WTC11 (cell line): ENCODE results near the gene SYN1. TPM values are rescaled to one million over a fixed set of nuclear protein-coding genes. Genes with fewer than 3 reads are reported as not detected.

ENCODE experiments used
- ATAC-seq: fragments of 200-7000 bp; cut with Tn5 transposase; 2 replicates; pipeline ENCODE4 v1.10.0; 2021; ENCODE audit warnings: mild to moderate bottlenecking, moderate library complexity
- CTCF ChIA-PET: fragments of 300-600 bp; sonication (Branson Sonifier 250); formaldehyde crosslinking; loops from one replicate; lab custom pipeline; 2021; ENCODE audit warnings: antibody characterized with exemption; lab: Charles Lee
- POLR2A ChIA-PET: fragments of 350-600 bp; sonication (Branson Sonifier 250); formaldehyde crosslinking; loops from one replicate; lab custom pipeline; 2021; ENCODE audit warnings: antibody characterized with exemption; lab: Charles Lee
- DNase-seq: peaks from one replicate; pipeline ENCODE4 v3.0.0; 2021; ENCODE audit warnings: low spot score
- H3K27ac Mint-ChIP-seq: 2 replicates; pipeline ENCODE4 v1.8.0; 2021; ENCODE audit warnings: mixed read lengths
- H3K27me3 Mint-ChIP-seq: 2 replicates; pipeline ENCODE4 v1.8.0; 2021; ENCODE audit warnings: low read depth, mild to moderate bottlenecking, moderate library complexity, mixed read lengths
- H3K36me3 Mint-ChIP-seq: 2 replicates; pipeline ENCODE4 v1.8.0; 2021; ENCODE audit warnings: mixed read lengths
- H3K4me1 Mint-ChIP-seq: 2 replicates; pipeline ENCODE4 v1.8.0; 2022; ENCODE audit warnings: mixed read lengths
- H3K4me3 Mint-ChIP-seq: 2 replicates; pipeline ENCODE4 v1.8.0; 2021; ENCODE audit warnings: mild to moderate bottlenecking, moderate library complexity, mixed read lengths
- H3K9me3 Mint-ChIP-seq: 2 replicates; pipeline ENCODE4 v1.8.0; 2021; ENCODE audit warnings: mixed read lengths
- ATF2 ChIP-seq: sonication (generic); formaldehyde crosslinking; IDR thresholded peaks from 2 replicates; pipeline ENCODE4 v1.8.1; 2022; ENCODE audit warnings: low read depth, missing genetic modification reagents, borderline replicate concordance
- CBFB ChIP-seq: sonication (generic); formaldehyde crosslinking; IDR thresholded peaks from 2 replicates; pipeline ENCODE4 v1.8.1; 2022; ENCODE audit warnings: mild to moderate bottlenecking, low read depth, missing genetic modification reagents
- CDX4 ChIP-seq: fragments of 250-450 bp; sonication (Bioruptor Pico); IDR thresholded peaks from 2 replicates; pipeline ENCODE4 v1.9.0; 2021; ENCODE audit warnings: moderate library complexity, mild to moderate bottlenecking, inconsistent platforms, borderline replicate concordance
- E2F1 ChIP-seq: sonication (generic); formaldehyde crosslinking; IDR thresholded peaks from 2 replicates; pipeline ENCODE4 v1.8.0; 2022; ENCODE audit warnings: mild to moderate bottlenecking, missing genetic modification reagents
- FOXP1 ChIP-seq: sonication (generic); formaldehyde crosslinking; IDR thresholded peaks from 2 replicates; pipeline ENCODE4 v1.8.0; 2022; ENCODE audit warnings: missing genetic modification reagents, mild to moderate bottlenecking, moderate library complexity, borderline replicate concordance
- HMGXB4 ChIP-seq: sonication (generic); formaldehyde crosslinking; IDR thresholded peaks from 2 replicates; pipeline ENCODE4 v1.8.1; 2023; ENCODE audit warnings: mild to moderate bottlenecking, moderate library complexity, missing genetic modification reagents
- KAT7 ChIP-seq: sonication (generic); formaldehyde crosslinking; IDR thresholded peaks from 2 replicates; pipeline ENCODE4 v1.8.1; 2023; ENCODE audit warnings: missing genetic modification reagents, mild to moderate bottlenecking, borderline replicate concordance
- NR2C2 ChIP-seq: sonication (generic); formaldehyde crosslinking; IDR thresholded peaks from 2 replicates; pipeline ENCODE4 v1.8.0; 2022; ENCODE audit warnings: mild to moderate bottlenecking, missing genetic modification reagents
- OVOL2 ChIP-seq: fragments of 250-450 bp; sonication (Bioruptor Pico); IDR thresholded peaks from 2 replicates; pipeline ENCODE4 v1.9.0; 2021; ENCODE audit warnings: mild to moderate bottlenecking, borderline replicate concordance
- PRDM15 ChIP-seq: sonication (generic); formaldehyde crosslinking; IDR thresholded peaks from 2 replicates; pipeline ENCODE4 v1.8.0; 2022; ENCODE audit warnings: missing genetic modification reagents
- RELA ChIP-seq: sonication (generic); formaldehyde crosslinking; IDR thresholded peaks from 2 replicates; pipeline ENCODE4 v1.8.1; 2022; ENCODE audit warnings: missing genetic modification reagents, mild to moderate bottlenecking, borderline replicate concordance
- ZMAT4 ChIP-seq: fragments of 250-450 bp; sonication (Bioruptor Pico); IDR thresholded peaks from 2 replicates; pipeline ENCODE4 v1.9.0; 2021; ENCODE audit warnings: mild to moderate bottlenecking
- ZNF281 ChIP-seq: sonication (generic); formaldehyde crosslinking; IDR thresholded peaks from 2 replicates; pipeline ENCODE4 v1.8.0; 2023; ENCODE audit warnings: mild to moderate bottlenecking, missing genetic modification reagents
- ZNF416 ChIP-seq: fragments of 250-450 bp; sonication (Bioruptor Pico); IDR thresholded peaks from 2 replicates; pipeline ENCODE4 v1.9.0; 2021; ENCODE audit warnings: mild to moderate bottlenecking, inconsistent platforms
- ZNF532 ChIP-seq: fragments of 250-450 bp; sonication (Bioruptor Pico); IDR thresholded peaks from 2 replicates; pipeline ENCODE4 v1.9.0; 2021; ENCODE audit warnings: mild to moderate bottlenecking, borderline replicate concordance
- total RNA-seq: library from RNA; stranded (reverse); gene quantifications from 3 replicates; pipeline ENCODE4 v1.2.3, GENCODE V29; 2021

SYN1 gene
- total RNA-seq, 1 experiment from 2014 or later = 7.1 TPM

GRCh38 chrX:47595716-47596251 is 23.9 kb downstream of the SYN1 start:
- no peak for ATAC-seq
- peaks cover 4% of the 10 kb centered on the region; the same call in 1 of the 2 replicates for H3K9me3 Mint-ChIP-seq
- H3K27ac Mint-ChIP-seq = no peak overlapping the region

More at GRCh38 chrX:47595716-47596251, 23.9 kb downstream of the SYN1 start:
- H3K4me1 Mint-ChIP-seq = peaks cover 9% of the 10 kb centered on the region
- no peak overlapping the region for H3K4me3 Mint-ChIP-seq
- H3K27me3 Mint-ChIP-seq = no peaks in the 10 kb centered on the region
- CTCF ChIA-PET = interaction anchor here (1.0 to 1.2 kb wide), 2 partner anchors 10 to 14 kb away, joined by 3 to 4 read pairs; partner anchors contain the start of gene TIMP1
- TF ChIP-seq CBFB (CRISPR knock-in tag) = no peak
- TF ChIP-seq CDX4 (CRISPR knock-in tag) = no peak
- TF ChIP-seq OVOL2 (CRISPR knock-in tag) = no peak
- no peak for TF ChIP-seq RELA (CRISPR knock-in tag)
- no peak for TF ChIP-seq ATF2 (CRISPR knock-in tag)
- no peak for TF ChIP-seq KAT7
- no peak for TF ChIP-seq NR2C2 (CRISPR knock-in tag)
- TF ChIP-seq E2F1 = no peak
- no peak for TF ChIP-seq PRDM15 (CRISPR knock-in tag)
- no peak for TF ChIP-seq ZNF281 (CRISPR knock-in tag)
- TF ChIP-seq FOXP1 (CRISPR knock-in tag) = no peak
- no peak for TF ChIP-seq ZNF416 (CRISPR knock-in tag)
- TF ChIP-seq ZMAT4 (CRISPR knock-in tag) = no peak
- TF ChIP-seq ZNF532 (CRISPR knock-in tag) = no peak
- TF ChIP-seq HMGXB4 (CRISPR knock-in tag) = no peak
- POLR2A ChIA-PET = interaction anchor here (0.9 kb wide), 1 partner anchor 22 kb away, joined by 3 read pairs; no protein-coding TSS in a partner anchor
- no peak for DNase-seq
- peaks cover 4% of the 10 kb centered on the region; the same call in 1 of the 2 replicates for H3K36me3 Mint-ChIP-seq
